DOHH2 (cell line): ENCODE measurements around the gene P2RY6.

Experiments
- H3F3A ChIP-seq: fragments of 200-600 bp; sonication (generic), shearing (Covaris generic); 2 replicates; pipeline ENCODE4 v1.6.0; 2016; ENCODE audit warnings: antibody characterized with exemption, mild to moderate bottlenecking; ENCODE audit not compliant: control insufficient read depth, insufficient read depth
- H3K27ac ChIP-seq: fragments of 200-600 bp; sonication (generic); 2 replicates; pipeline ENCODE4 v1.5.1; 2014; ENCODE audit warnings: low read depth, mild to moderate bottlenecking, low read length, moderate library complexity
- H3K27me3 ChIP-seq: fragments of 200-600 bp; sonication (generic); 2 replicates; pipeline ENCODE4 v1.6.1; 2014; ENCODE audit warnings: mild to moderate bottlenecking, low read length, mixed read lengths; ENCODE audit not compliant: control insufficient read depth
- H3K36me3 ChIP-seq: fragments of 200-600 bp; sonication (generic); 2 replicates; pipeline ENCODE4 v1.6.1; 2014; ENCODE audit warnings: mild to moderate bottlenecking, low read length, moderate library complexity, mixed read lengths; ENCODE audit not compliant: control insufficient read depth
- H3K4me1 ChIP-seq: fragments of 200-600 bp; sonication (generic); 2 replicates; pipeline ENCODE4 v1.6.1; 2014; ENCODE audit warnings: mild to moderate bottlenecking, low read length, mixed read lengths; ENCODE audit not compliant: control insufficient read depth
- H3K4me2 ChIP-seq: fragments of 200-600 bp; sonication (generic); 2 replicates; pipeline ENCODE4 v1.6.0; 2014; ENCODE audit warnings: mild to moderate bottlenecking, low read length, moderate library complexity
- H3K4me3 ChIP-seq: fragments of 200-600 bp; sonication (generic); 2 replicates; pipeline ENCODE4 v1.5.1; 2014; ENCODE audit warnings: mild to moderate bottlenecking, low read length, mixed read lengths
- H3K79me2 ChIP-seq: fragments of 200-600 bp; sonication (generic); 2 replicates; pipeline ENCODE4 v1.6.1; 2014; ENCODE audit warnings: mild to moderate bottlenecking, low read length, mixed read lengths; ENCODE audit not compliant: control insufficient read depth
- H3K9me2 ChIP-seq: fragments of 200-600 bp; sonication (generic); replicated peaks from 2 replicates; pipeline ENCODE4 v1.6.1; 2014; ENCODE audit warnings: mild to moderate bottlenecking, low read length, mixed read lengths; ENCODE audit not compliant: control insufficient read depth
- H3K9me3 ChIP-seq: fragments of 200-600 bp; sonication (generic); 2 replicates; pipeline ENCODE4 v1.6.1; 2014; ENCODE audit warnings: antibody characterized with exemption, low read length, mixed read lengths; ENCODE audit not compliant: control insufficient read depth, insufficient read depth
- H4K20me1 ChIP-seq: fragments of 200-600 bp; sonication (generic); 2 replicates; pipeline ENCODE4 v1.6.0; 2014; ENCODE audit warnings: low read depth, mild to moderate bottlenecking, antibody characterized with exemption, low read length, moderate library complexity; ENCODE audit not compliant: control insufficient read depth, insufficient read depth
- EZH2phosphoT487 ChIP-seq: fragments of 200-600 bp; sonication (generic); IDR thresholded peaks from 2 replicates; pipeline ENCODE4 v1.6.1; 2017; ENCODE audit warnings: borderline replicate concordance, mild to moderate bottlenecking, antibody characterized with exemption, low read length, moderate library complexity, mixed read lengths
- TF ChIP-seq, protein P1 (sequence below): fragments of 200-600 bp; sonication (generic); IDR thresholded peaks from one replicate; pipeline ENCODE4 v1.5.1; 2014; ENCODE audit warnings: antibody characterized with exemption, mild to moderate bottlenecking, low read depth, low read length; ENCODE audit not compliant: poor library complexity, severe bottlenecking

P2RY6 gene

GRCh38 chr11:73265853-73266645 is 6.1 kb upstream of the P2RY6 start:
- H3K9me2 ChIP-seq = no peaks in the 10 kb centered on the region
- no peaks in the 10 kb centered on the region for H3K9me3 ChIP-seq
- no peak overlapping the region for H3K4me3 ChIP-seq
- no peaks in the 10 kb centered on the region for H3K36me3 ChIP-seq
- TF ChIP-seq, protein P1, sequence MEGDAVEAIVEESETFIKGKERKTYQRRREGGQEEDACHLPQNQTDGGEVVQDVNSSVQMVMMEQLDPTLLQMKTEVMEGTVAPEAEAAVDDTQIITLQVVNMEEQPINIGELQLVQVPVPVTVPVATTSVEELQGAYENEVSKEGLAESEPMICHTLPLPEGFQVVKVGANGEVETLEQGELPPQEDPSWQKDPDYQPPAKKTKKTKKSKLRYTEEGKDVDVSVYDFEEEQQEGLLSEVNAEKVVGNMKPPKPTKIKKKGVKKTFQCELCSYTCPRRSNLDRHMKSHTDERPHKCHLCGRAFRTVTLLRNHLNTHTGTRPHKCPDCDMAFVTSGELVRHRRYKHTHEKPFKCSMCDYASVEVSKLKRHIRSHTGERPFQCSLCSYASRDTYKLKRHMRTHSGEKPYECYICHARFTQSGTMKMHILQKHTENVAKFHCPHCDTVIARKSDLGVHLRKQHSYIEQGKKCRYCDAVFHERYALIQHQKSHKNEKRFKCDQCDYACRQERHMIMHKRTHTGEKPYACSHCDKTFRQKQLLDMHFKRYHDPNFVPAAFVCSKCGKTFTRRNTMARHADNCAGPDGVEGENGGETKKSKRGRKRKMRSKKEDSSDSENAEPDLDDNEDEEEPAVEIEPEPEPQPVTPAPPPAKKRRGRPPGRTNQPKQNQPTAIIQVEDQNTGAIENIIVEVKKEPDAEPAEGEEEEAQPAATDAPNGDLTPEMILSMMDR = no peak
- TF ChIP-seq EZH2phosphoT487 = no peak
- no peak overlapping the region for H3K27ac ChIP-seq
- H3K27me3 ChIP-seq = peaks cover 53% of the 10 kb centered on the region
- no peak overlapping the region for H3K4me2 ChIP-seq
- H4K20me1 ChIP-seq = no peaks in the 10 kb centered on the region; the same call in 1 of the 2 replicates
- H3K79me2 ChIP-seq = no peaks in the 10 kb centered on the region
- H3F3A ChIP-seq = no peaks in the 10 kb centered on the region
- 0 out of 2 replicates have a peak, but pooled peaks cover 3% of the 10 kb centered on the region for H3K4me1 ChIP-seq

- Histone ChIP-seq H3K36me3 (no peaks in the 10 kb centered on the region), H3K9me3 (no peaks in the 10 kb centered on the region), H3F3A (no peaks in the 10 kb centered on the region), H3K27me3 (peaks cover 57% of the 10 kb centered on the region), H3K27ac (no peak overlapping the region), H3K9me2 (no peaks in the 10 kb centered on the region), H4K20me1 (no peaks in the 10 kb centered on the region; the same call in 1 of the 2 replicates), H3K4me3 (no peak overlapping the region), H3K79me2 (no peaks in the 10 kb centered on the region), H3K4me1 (peaks cover 4% of the 10 kb centered on the region; the same call in 1 of the 2 replicates), H3K4me2 (no peak overlapping the region)
- TF ChIP-seq, protein P1 = no peak
- TF ChIP-seq EZH2phosphoT487 = no peak
Observed at GRCh38 chr11:73266646-73267020, 5.5 kb upstream of the P2RY6 start.

- Histone ChIP-seq H3K4me2 (no peak overlapping the region), H3K9me3 (no peaks in the 10 kb centered on the region), H3K4me3 (no peak overlapping the region), H3K4me1 (peaks cover 7% of the 10 kb centered on the region; the same call in 1 of the 2 replicates), H3K9me2 (no peaks in the 10 kb centered on the region), H3K27me3 (peaks cover 60% of the 10 kb centered on the region), H3K27ac (no peak overlapping the region), H4K20me1 (no peaks in the 10 kb centered on the region; the same call in 1 of the 2 replicates), H3K36me3 (no peaks in the 10 kb centered on the region), H3F3A (no peaks in the 10 kb centered on the region), H3K79me2 (no peaks in the 10 kb centered on the region)
- no peak for TF ChIP-seq EZH2phosphoT487
- TF ChIP-seq, protein P1 = no peak
Observed at GRCh38 chr11:73267122-73267846, 4.9 kb upstream of the P2RY6 start.
